IPS-18a (cell line): ENCODE results near the gene ENAH.

Experiments used
- H3K27ac ChIP-seq: one replicate; pipeline ENCODE4 v1.5.1; 2013; ENCODE audit warnings: low read length
- H3K27me3 ChIP-seq: one replicate; pipeline ENCODE4 v1.6.1; 2013; ENCODE audit warnings: mild to moderate bottlenecking, low read length; ENCODE audit not compliant: control insufficient read depth, insufficient read depth
- H3K36me3 ChIP-seq: one replicate; pipeline ENCODE4 v1.6.1; 2013; ENCODE audit warnings: low read depth, low read length; ENCODE audit not compliant: control insufficient read depth
- H3K4me1 ChIP-seq: one replicate; pipeline ENCODE4 v1.6.1; 2013; ENCODE audit warnings: low read depth, low read length; ENCODE audit not compliant: control insufficient read depth
- H3K4me3 ChIP-seq: one replicate; pipeline ENCODE4 v1.5.1; 2013; ENCODE audit warnings: low read length
- H3K9ac ChIP-seq: one replicate; pipeline ENCODE4 v1.6.1; 2013; ENCODE audit warnings: mild to moderate bottlenecking, low read length, moderate library complexity
- H3K9me3 ChIP-seq: one replicate; pipeline ENCODE4 v1.6.1; 2013; ENCODE audit warnings: low read depth, low read length; ENCODE audit not compliant: control insufficient read depth

ENAH gene

DNA sequence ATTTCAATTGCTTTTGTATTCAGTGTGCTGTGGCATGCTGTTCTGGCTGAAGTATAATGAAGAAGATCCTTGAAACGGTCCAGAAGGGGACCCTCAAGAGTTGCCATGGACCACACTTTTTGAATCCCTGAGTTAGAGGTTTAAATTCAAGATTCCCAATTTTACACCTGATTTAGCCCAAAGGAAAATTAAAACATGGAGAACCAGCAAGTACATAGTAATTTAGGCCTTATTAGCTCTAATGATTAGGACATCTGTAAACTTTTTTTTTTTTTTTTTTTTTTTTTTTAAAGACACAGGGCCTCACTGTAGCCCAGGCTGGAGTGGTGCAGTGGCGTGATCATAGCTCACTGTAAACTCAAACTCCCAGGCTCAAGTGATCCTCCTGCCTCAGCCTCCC, 107.3 kb downstream of the ENAH start:
- no peaks in the 10 kb centered on the region for H3K27me3 ChIP-seq
- no peak overlapping the region for H3K9ac ChIP-seq
- H3K4me1 ChIP-seq, result peaks cover 2% of the 10 kb centered on the region
- no peaks in the 10 kb centered on the region for H3K9me3 ChIP-seq
- H3K36me3 ChIP-seq, result peaks cover 4% of the 10 kb centered on the region
- no peak overlapping the region for H3K4me3 ChIP-seq
- H3K27ac ChIP-seq, result no peak overlapping the region

- no peak overlapping the region for H3K4me3 ChIP-seq
- H3K9ac ChIP-seq, result no peak overlapping the region
- H3K4me1 ChIP-seq, result peaks cover 4% of the 10 kb centered on the region
- no peak overlapping the region for H3K27ac ChIP-seq
- no peaks in the 10 kb centered on the region for H3K27me3 ChIP-seq
- H3K36me3 ChIP-seq, result peaks cover 4% of the 10 kb centered on the region
- H3K9me3 ChIP-seq, result no peaks in the 10 kb centered on the region
Measured at GRCh38 chr1:225544924-225545323, 108.0 kb downstream of the ENAH start.

- H3K27me3 ChIP-seq, result no peaks in the 10 kb centered on the region
- no peak overlapping the region for H3K27ac ChIP-seq
- no peak overlapping the region for H3K9ac ChIP-seq
- H3K4me3 ChIP-seq, result no peak overlapping the region
- peaks cover 10% of the 10 kb centered on the region for H3K4me1 ChIP-seq
- H3K9me3 ChIP-seq, result no peaks in the 10 kb centered on the region
- peaks cover 4% of the 10 kb centered on the region for H3K36me3 ChIP-seq
Measured at GRCh38 chr1:225544263-225544662, 108.7 kb downstream of the ENAH start.

GRCh38 chr1:225543350-225543749, 109.6 kb downstream of the ENAH start:
- no peaks in the 10 kb centered on the region for H3K9me3 ChIP-seq
- no peak overlapping the region for H3K4me3 ChIP-seq
- H3K4me1 ChIP-seq, result peaks cover 19% of the 10 kb centered on the region
- no peaks in the 10 kb centered on the region for H3K27me3 ChIP-seq
- H3K36me3 ChIP-seq, result peaks cover 4% of the 10 kb centered on the region
- H3K27ac ChIP-seq, result no peak overlapping the region
- no peak overlapping the region for H3K9ac ChIP-seq

DNA sequence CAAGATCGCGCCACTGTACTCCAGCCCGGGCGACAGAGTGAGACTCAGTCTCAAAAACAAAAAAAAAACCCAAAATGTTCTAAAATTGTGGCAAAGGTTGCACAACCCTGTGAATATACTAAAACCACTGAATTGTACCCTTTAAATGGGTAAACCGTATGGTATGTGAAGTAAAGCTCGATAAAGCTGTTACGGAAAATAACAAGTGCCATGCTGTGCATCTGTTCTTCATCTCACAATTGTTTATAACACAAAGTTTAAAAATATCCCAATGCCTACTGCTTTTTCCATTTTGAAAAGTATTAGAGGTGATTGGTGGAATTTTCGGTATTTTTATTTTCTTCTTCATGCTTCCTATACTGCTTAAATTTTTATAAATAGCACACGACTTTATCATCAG, 111.5 kb downstream of the ENAH start:
- no peaks in the 10 kb centered on the region for H3K9me3 ChIP-seq
- H3K27ac ChIP-seq, result no peak overlapping the region
- H3K27me3 ChIP-seq, result no peaks in the 10 kb centered on the region
- peaks cover 34% of the 10 kb centered on the region for H3K4me1 ChIP-seq
- H3K4me3 ChIP-seq, result no peak overlapping the region
- H3K9ac ChIP-seq, result no peak overlapping the region
- no peaks in the 10 kb centered on the region for H3K36me3 ChIP-seq

DNA sequence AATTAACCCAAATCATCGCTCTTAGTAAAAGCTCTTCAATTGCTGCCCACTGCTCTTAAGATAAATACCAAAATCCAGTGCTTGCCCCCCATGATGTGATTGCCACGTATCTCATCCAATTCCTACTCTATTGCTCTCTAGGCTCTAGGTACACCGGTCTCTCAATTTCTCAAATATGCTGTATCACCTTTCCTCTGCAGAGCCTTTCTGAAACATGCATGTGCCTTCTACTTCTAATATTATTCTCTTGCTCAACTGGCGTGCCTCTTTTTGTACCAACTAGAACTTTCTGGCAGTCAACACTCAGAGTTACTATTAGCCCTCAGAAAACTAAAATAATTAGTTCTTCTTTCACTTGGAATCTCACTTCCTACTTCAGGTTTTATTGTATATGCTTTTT, 113.3 kb downstream of the ENAH start:
- no peak overlapping the region for H3K4me3 ChIP-seq
- H3K27ac ChIP-seq, result no peak overlapping the region
- no peak overlapping the region for H3K9ac ChIP-seq
- no peaks in the 10 kb centered on the region for H3K9me3 ChIP-seq
- H3K27me3 ChIP-seq, result no peaks in the 10 kb centered on the region
- H3K36me3 ChIP-seq, result no peaks in the 10 kb centered on the region
- H3K4me1 ChIP-seq, result peaks cover 49% of the 10 kb centered on the region

DNA sequence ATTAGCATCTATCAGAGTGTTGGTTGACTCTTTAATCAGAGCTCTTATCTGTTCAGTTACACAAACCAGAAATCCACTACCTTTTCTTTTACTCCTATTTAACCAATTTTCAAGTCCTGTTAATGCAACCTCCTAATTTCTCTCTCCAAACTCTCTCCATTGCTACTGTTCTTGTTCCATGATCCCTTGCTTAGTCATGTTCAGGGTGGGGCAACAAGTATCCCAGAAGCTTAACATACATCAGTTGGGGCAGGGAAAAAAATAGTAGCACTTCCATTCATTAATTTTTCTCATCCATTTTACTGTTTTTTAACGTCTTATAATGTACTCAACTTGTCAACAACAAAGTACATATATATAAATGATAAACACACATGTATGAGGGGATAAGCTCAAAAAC, 113.9 kb downstream of the ENAH start:
- Histone ChIP-seq H3K27me3 (no peaks in the 10 kb centered on the region), H3K27ac (no peak overlapping the region), H3K9me3 (no peaks in the 10 kb centered on the region), H3K9ac (no peak overlapping the region), H3K4me1 (peaks cover 50% of the 10 kb centered on the region), H3K4me3 (no peak overlapping the region), H3K36me3 (no peaks in the 10 kb centered on the region)

GRCh38 chr1:225537554-225538251, 115.2 kb downstream of the ENAH start:
- no peak overlapping the region for H3K27ac ChIP-seq
- H3K4me3 ChIP-seq, result peak overlapping the region; percentile 12
- H3K9ac ChIP-seq, result no peak overlapping the region
- peaks cover 64% of the 10 kb centered on the region for H3K4me1 ChIP-seq
- no peaks in the 10 kb centered on the region for H3K27me3 ChIP-seq
- H3K36me3 ChIP-seq, result no peaks in the 10 kb centered on the region
- H3K9me3 ChIP-seq, result no peaks in the 10 kb centered on the region

DNA sequence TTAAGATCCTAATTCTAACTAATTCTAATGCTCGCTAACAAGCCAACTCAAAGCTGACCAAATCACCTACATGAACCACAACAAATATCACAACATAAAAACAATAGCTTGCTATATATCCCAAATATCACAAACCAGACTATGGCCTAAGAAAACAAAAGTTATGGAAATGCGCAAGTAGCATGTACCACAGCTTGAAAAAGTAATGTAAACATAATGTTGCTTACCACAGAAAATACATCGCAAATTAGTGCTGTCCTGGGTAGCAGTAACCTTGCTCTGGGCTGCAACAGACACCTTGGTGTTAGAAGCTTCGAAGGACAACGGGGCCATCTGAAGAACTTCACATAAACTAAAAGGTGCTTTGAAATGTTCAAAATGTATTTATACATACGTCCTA, 117.6 kb downstream of the ENAH start:
- no peaks in the 10 kb centered on the region for H3K27me3 ChIP-seq
- peaks cover 4% of the 10 kb centered on the region for H3K36me3 ChIP-seq
- H3K27ac ChIP-seq, result no peak overlapping the region
- no peaks in the 10 kb centered on the region for H3K9me3 ChIP-seq
- no peak overlapping the region for H3K4me3 ChIP-seq
- peaks cover 66% of the 10 kb centered on the region for H3K4me1 ChIP-seq
- H3K9ac ChIP-seq, result no peak overlapping the region

GRCh38 chr1:225534772-225535171, 118.2 kb downstream of the ENAH start:
- Histone ChIP-seq H3K4me1 (peaks cover 64% of the 10 kb centered on the region), H3K27me3 (no peaks in the 10 kb centered on the region), H3K9ac (no peak overlapping the region), H3K9me3 (no peaks in the 10 kb centered on the region), H3K4me3 (no peak overlapping the region), H3K36me3 (peaks cover 9% of the 10 kb centered on the region), H3K27ac (no peak overlapping the region)

GRCh38 chr1:225534135-225534534, 118.8 kb downstream of the ENAH start:
- Histone ChIP-seq H3K4me1 (peaks cover 58% of the 10 kb centered on the region), H3K27ac (no peak overlapping the region), H3K36me3 (peaks cover 11% of the 10 kb centered on the region), H3K4me3 (no peak overlapping the region), H3K9me3 (no peaks in the 10 kb centered on the region), H3K27me3 (no peaks in the 10 kb centered on the region), H3K9ac (no peak overlapping the region)

GRCh38 chr1:225533238-225533637, 119.7 kb downstream of the ENAH start:
- H3K9me3 ChIP-seq, result no peaks in the 10 kb centered on the region
- H3K27ac ChIP-seq, result no peak overlapping the region
- H3K36me3 ChIP-seq, result peaks cover 13% of the 10 kb centered on the region
- no peaks in the 10 kb centered on the region for H3K27me3 ChIP-seq
- H3K4me3 ChIP-seq, result no peak overlapping the region
- no peak overlapping the region for H3K9ac ChIP-seq
- H3K4me1 ChIP-seq, result peaks cover 49% of the 10 kb centered on the region
